Loucy (cell line): Measurements from ENCODE around the gene DBNL.
"Not testable (repeated sequence)": the region's sequence is repeated elsewhere in the genome, so short reads cannot be mapped to it uniquely, and the experiment has no call there.

Source experiments
- H2AFZ ChIP-seq: fragments of 200-600 bp; sonication (generic); 2 replicates; pipeline ENCODE4 v1.6.0; 2016; ENCODE audit warnings: antibody characterized with exemption, mild to moderate bottlenecking, low read length, moderate library complexity
- H3F3A ChIP-seq: fragments of 200-600 bp; 2 replicates; pipeline ENCODE4 v1.6.0; 2016; ENCODE audit warnings: antibody characterized with exemption, low read depth, mild to moderate bottlenecking
- H3K27me3 ChIP-seq: fragments of 200-600 bp; sonication (generic); 2 replicates; pipeline ENCODE4 v1.6.1; 2014; ENCODE audit warnings: low read length, mild to moderate bottlenecking; ENCODE audit not compliant: insufficient read depth, poor library complexity, severe bottlenecking
- H3K36me3 ChIP-seq: fragments of 200-600 bp; sonication (generic); 2 replicates; pipeline ENCODE4 v1.6.1; 2016; ENCODE audit warnings: low read length; ENCODE audit not compliant: insufficient read depth
- H3K4me1 ChIP-seq: fragments of 200-600 bp; sonication (generic); 2 replicates; pipeline ENCODE4 v1.5.1; 2014; ENCODE audit warnings: low read length, mild to moderate bottlenecking; ENCODE audit not compliant: insufficient read depth, poor library complexity, severe bottlenecking
- H3K4me2 ChIP-seq: fragments of 200-600 bp; sonication (generic); 2 replicates; pipeline ENCODE4 v1.6.0; 2014; ENCODE audit warnings: antibody characterized with exemption, low read length, low read depth, mild to moderate bottlenecking; ENCODE audit not compliant: poor library complexity, severe bottlenecking
- H3K4me3 ChIP-seq: fragments of 200-600 bp; sonication (generic); 2 replicates; pipeline ENCODE4 v1.5.1; 2014; ENCODE audit warnings: low read length, mild to moderate bottlenecking, mixed read lengths; ENCODE audit not compliant: poor library complexity, severe bottlenecking
- H3K79me2 ChIP-seq: fragments of 200-600 bp; sonication (generic); 2 replicates; pipeline ENCODE4 v1.6.1; 2014; ENCODE audit warnings: low read length; ENCODE audit not compliant: insufficient read depth
- H3K9ac ChIP-seq: fragments of 200-600 bp; sonication (generic); 2 replicates; pipeline ENCODE4 v1.6.0; 2014; ENCODE audit warnings: mild to moderate bottlenecking, low read depth, low read length, moderate library complexity; ENCODE audit not compliant: poor library complexity, severe bottlenecking
- H3K9me2 ChIP-seq: fragments of 200-600 bp; sonication (generic); replicated peaks from 2 replicates; pipeline ENCODE4 v1.6.1; 2016; ENCODE audit warnings: low read depth, low read length, mixed read lengths
- H3K9me3 ChIP-seq: fragments of 200-600 bp; sonication (generic); 2 replicates; pipeline ENCODE4 v1.6.1; 2014; ENCODE audit warnings: mild to moderate bottlenecking, antibody characterized with exemption, low read length, low read depth; ENCODE audit not compliant: insufficient read depth
- H4K20me1 ChIP-seq: fragments of 200-600 bp; sonication (generic); 2 replicates; pipeline ENCODE4 v1.6.0; 2014; ENCODE audit warnings: antibody characterized with exemption, low read length, mild to moderate bottlenecking; ENCODE audit not compliant: insufficient read depth, poor library complexity, severe bottlenecking
- CTCF ChIP-seq: fragments of 200-600 bp; sonication (generic); conservative IDR thresholded peaks from 2 replicates; pipeline ENCODE4 v1.5.1; 2014; ENCODE audit warnings: mild to moderate bottlenecking, antibody characterized with exemption, low read length
- EZH2phosphoT487 ChIP-seq: fragments of 200-600 bp; IDR thresholded peaks from 2 replicates; pipeline ENCODE4 v1.6.1; 2018; ENCODE audit warnings: antibody characterized with exemption, mild to moderate bottlenecking, moderate library complexity, borderline replicate concordance

The DBNL gene

GRCh38 chr7:44044315-44045225 is at the start of gene DBNL:
Gene DBNL (plus strand): TSS chr7:44044702. CDS start chr7:44044738, 36 bp downstream.
- Histone ChIP-seq H4K20me1 (peaks cover 21% of the 10 kb centered on the region), H2AFZ (peak within 1 kb of the TSS; percentile 91), H3K9ac (peak within 1 kb of the TSS; percentile 94)

GRCh38 chr7:43997532-43997931 is 47.0 kb upstream of the DBNL start, which contains the start of gene SPDYE1:
Gene SPDYE1 (plus strand): TSS chr7:43997897. CDS start chr7:43999950, 2,053 bp downstream.
- not testable (repeated sequence) for H3K9me3 ChIP-seq, H3F3A ChIP-seq, H3K9ac ChIP-seq, H4K20me1 ChIP-seq, H3K4me3 ChIP-seq, H3K9me2 ChIP-seq, H3K27me3 ChIP-seq, H3K4me1 ChIP-seq, H3K36me3 ChIP-seq, H3K79me2 ChIP-seq, H2AFZ ChIP-seq, H3K4me2 ChIP-seq

More at GRCh38 chr7:44044315-44045225, at the start of gene DBNL:
- H3K9me3 ChIP-seq: no peaks in the 10 kb centered on the region
- no peaks in the 10 kb centered on the region for H3K9me2 ChIP-seq
- H3K4me1 ChIP-seq: peaks cover 36% of the 10 kb centered on the region
- H3K79me2 ChIP-seq: peaks cover 50% of the 10 kb centered on the region
- peaks cover under 1% of the 10 kb centered on the region; the same call in 1 of the 2 replicates for H3K36me3 ChIP-seq
- no peaks in the 10 kb centered on the region for H3K27me3 ChIP-seq
- no peak for TF ChIP-seq EZH2phosphoT487
- TF ChIP-seq CTCF: no peak
- H3K4me2 ChIP-seq: peak within 1 kb of the TSS; percentile 96
- 0 out of 2 replicates have a peak, but pooled peaks cover 3% of the 10 kb centered on the region for H3F3A ChIP-seq
- peak within 1 kb of the TSS; percentile 95 for H3K4me3 ChIP-seq

- not testable (repeated sequence) for H3K4me1 ChIP-seq, H3K9me3 ChIP-seq, H3K36me3 ChIP-seq, H3K4me2 ChIP-seq, H2AFZ ChIP-seq, H4K20me1 ChIP-seq, H3K9me2 ChIP-seq, H3K27me3 ChIP-seq, H3K9ac ChIP-seq, H3F3A ChIP-seq, H3K79me2 ChIP-seq, H3K4me3 ChIP-seq
Measured at GRCh38 chr7:44012081-44012480, 32.4 kb upstream of the DBNL start.

GRCh38 chr7:44015090-44015489 is 29.4 kb upstream of the DBNL start:
- not testable (repeated sequence) for H3K4me2 ChIP-seq, H3F3A ChIP-seq

More at GRCh38 chr7:44015090-44015489, 29.4 kb upstream of the DBNL start:
- peaks cover 15% of the 10 kb centered on the region; the same call in 1 of the 2 replicates for H3K79me2 ChIP-seq
- not testable (repeated sequence) for H3K9ac ChIP-seq, H4K20me1 ChIP-seq, H3K27me3 ChIP-seq, H3K4me3 ChIP-seq, H3K9me3 ChIP-seq, H3K4me1 ChIP-seq, H3K36me3 ChIP-seq, H3K9me2 ChIP-seq, H2AFZ ChIP-seq
